HS-27A (cell line): Measurements from ENCODE around the gene SDHC.
"Not testable (repeated sequence)": the region's sequence is repeated elsewhere in the genome, so short reads cannot be mapped to it uniquely, and the experiment has no call there.

Experiments
- DNase-seq: peaks from one replicate; pipeline ENCODE4 v3.0.0-alpha.2; 2012; ENCODE audit warnings: low read depth, missing footprints

Gene SDHC

GRCh38 chr1:161311595-161312181 is 2.5 kb upstream of the SDHC start:
- DNase-seq: no peak

GRCh38 chr1:161313554-161314200 is 504 bp upstream of the SDHC start:
- DNase-seq: no peak

- not testable (repeated sequence) for DNase-seq
Observed at GRCh38 chr1:161315841-161316674, 1.9 kb downstream of the SDHC start.

GRCh38 chr1:161324020-161324419 is 9.8 kb downstream of the SDHC start:
- no peak for DNase-seq

- DNase-seq: no peak
Observed at GRCh38 chr1:161330346-161330745, 16.2 kb downstream of the SDHC start.

GRCh38 chr1:161333166-161333565 is 19.0 kb downstream of the SDHC start:
- DNase-seq: no peak

GRCh38 chr1:161335796-161336195 is 21.6 kb downstream of the SDHC start:
- DNase-seq: no peak

GRCh38 chr1:161342177-161342576 is 28.0 kb downstream of the SDHC start:
- DNase-seq: no peak

GRCh38 chr1:161342821-161343220 is 28.6 kb downstream of the SDHC start:
- no peak for DNase-seq

- no peak for DNase-seq
Observed at GRCh38 chr1:161350671-161351070, 36.5 kb downstream of the SDHC start.

GRCh38 chr1:161351482-161351881 is 37.3 kb downstream of the SDHC start:
- DNase-seq: no peak

- DNase-seq: no peak
Observed at GRCh38 chr1:161357073-161357472, 42.9 kb downstream of the SDHC start.

- DNase-seq: no peak
Observed at GRCh38 chr1:161359291-161359690, 45.1 kb downstream of the SDHC start.

GRCh38 chr1:161364332-161364731 is 50.2 kb downstream of the SDHC start:
- no peak for DNase-seq

GRCh38 chr1:161365207-161365606 is 51.0 kb downstream of the SDHC start:
- DNase-seq: no peak

GRCh38 chr1:161367684-161368400 is 53.7 kb downstream of the SDHC start, which contains the start of gene CFAP126:
Gene CFAP126 (minus strand): TSS chr1:161367876. CDS start chr1:161367868, 8 bp downstream.
- no peak for DNase-seq

GRCh38 chr1:161373442-161373841 is 59.3 kb downstream of the SDHC start:
- no peak for DNase-seq

GRCh38 chr1:161374373-161374772 is 60.2 kb downstream of the SDHC start:
- DNase-seq: no peak

GRCh38 chr1:161378014-161378413 is 63.8 kb downstream of the SDHC start:
- no peak for DNase-seq

GRCh38 chr1:161379071-161379470 is 64.9 kb downstream of the SDHC start:
- DNase-seq: no peak

- no peak for DNase-seq
Observed at GRCh38 chr1:161381707-161382106, 67.5 kb downstream of the SDHC start.
